GM23338 (cell line): ENCODE data around the gene GPR142. TPM values are rescaled to one million over a fixed set of nuclear protein-coding genes. Genes with fewer than 3 reads are reported as not detected.

Experiments used
- ATAC-seq: fragments of 200-7000 bp; cut with Tn5 transposase; 3 replicates; pipeline ENCODE4 v1.9.1; 2020
- DNase-seq: peaks from one replicate; pipeline ENCODE4 v3.0.0-alpha.2; 2015; ENCODE audit warnings: low spot score
- H2AFZ ChIP-seq: fragments of 200-600 bp; sonication (generic); 2 replicates; pipeline ENCODE4 v1.8.0; 2016; ENCODE audit warnings: antibody characterized with exemption, mild to moderate bottlenecking, moderate library complexity
- H3F3A ChIP-seq: fragments of 200-600 bp; sonication (generic); replicated peaks from 2 replicates; pipeline ENCODE4 v1.8.0; 2017; ENCODE audit warnings: antibody characterized with exemption, mixed run types, low read depth
- H3K27ac ChIP-seq: fragments of 200-600 bp; sonication (generic); 2 replicates; pipeline ENCODE4 v1.6.1; 2016; ENCODE audit warnings: low read depth
- H3K27me3 ChIP-seq: fragments of 200-600 bp; sonication (generic); 2 replicates; pipeline ENCODE4 v1.8.0; 2016; ENCODE audit warnings: mild to moderate bottlenecking, mixed run types, moderate library complexity; ENCODE audit not compliant: insufficient read depth
- H3K36me3 ChIP-seq: fragments of 200-600 bp; sonication (generic); 2 replicates; pipeline ENCODE4 v1.8.0; 2016; ENCODE audit warnings: mild to moderate bottlenecking; ENCODE audit not compliant: insufficient read depth
- H3K4me1 ChIP-seq: fragments of 200-600 bp; sonication (generic); 2 replicates; pipeline ENCODE4 v1.8.0; 2016; ENCODE audit warnings: mild to moderate bottlenecking, moderate library complexity; ENCODE audit not compliant: insufficient read depth
- H3K4me2 ChIP-seq: fragments of 200-600 bp; sonication (generic); 2 replicates; pipeline ENCODE4 v1.7.1; 2017; ENCODE audit warnings: mixed run types
- H3K4me3 ChIP-seq: fragments of 200-600 bp; sonication (generic); 2 replicates; pipeline ENCODE4 v1.6.1; 2016; ENCODE audit warnings: mixed run types
- H3K79me2 ChIP-seq: fragments of 200-600 bp; sonication (generic); replicated peaks from 2 replicates; pipeline ENCODE4 v1.8.0; 2017; ENCODE audit warnings: mild to moderate bottlenecking; ENCODE audit not compliant: insufficient read depth
- H3K9me2 ChIP-seq: fragments of 200-600 bp; sonication (generic); 2 replicates; pipeline ENCODE4 v1.8.0; 2017; ENCODE audit not compliant: insufficient read depth
- H4K20me1 ChIP-seq: fragments of 200-600 bp; sonication (generic); replicated peaks from 2 replicates; pipeline ENCODE4 v1.8.0; 2017; ENCODE audit warnings: mild to moderate bottlenecking; ENCODE audit not compliant: insufficient read depth
- H3K27ac Mint-ChIP-seq: 2 replicates; pipeline ENCODE4 v1.8.0; 2020; ENCODE audit warnings: inconsistent platforms, mild to moderate bottlenecking, moderate library complexity, mixed read lengths
- H3K27me3 Mint-ChIP-seq: 3 replicates; pipeline ENCODE4 v1.8.0; 2022; ENCODE audit warnings: low read depth, mild to moderate bottlenecking, moderate library complexity, mixed read lengths, inconsistent platforms; ENCODE audit not compliant: insufficient read depth, poor library complexity
- H3K36me3 Mint-ChIP-seq: 3 replicates; pipeline ENCODE4 v1.8.0; 2021; ENCODE audit warnings: low read depth, mild to moderate bottlenecking, inconsistent platforms, moderate library complexity, mixed read lengths
- H3K4me1 Mint-ChIP-seq: 3 replicates; pipeline ENCODE4 v1.8.0; 2020; ENCODE audit warnings: mild to moderate bottlenecking, inconsistent platforms, mixed read lengths
- H3K4me3 Mint-ChIP-seq: 3 replicates; pipeline ENCODE4 v1.8.0; 2021; ENCODE audit warnings: moderate library complexity, mild to moderate bottlenecking, inconsistent platforms, mixed read lengths
- H3K9me3 Mint-ChIP-seq: 3 replicates; pipeline ENCODE4 v1.8.0; 2020; ENCODE audit warnings: moderate library complexity, mild to moderate bottlenecking, inconsistent platforms, mixed read lengths
- CREB1 ChIP-seq: fragments of 250-450 bp; sonication (Bioruptor Pico); IDR thresholded peaks from 2 replicates; pipeline ENCODE4 v1.5.0; 2020; ENCODE audit warnings: low read depth, mild to moderate bottlenecking, moderate library complexity
- ETS1 ChIP-seq: IDR thresholded peaks from 2 replicates; pipeline ENCODE4 v1.6.1; 2016; ENCODE audit warnings: antibody characterized with exemption
- EZH2 ChIP-seq: fragments of 200-600 bp; sonication (generic); IDR thresholded peaks from one replicate; pipeline ENCODE4 v1.8.0; 2017; ENCODE audit warnings: antibody characterized with exemption, mild to moderate bottlenecking, low read depth; ENCODE audit not compliant: unreplicated experiment
- EZH2phosphoT487 ChIP-seq: fragments of 200-600 bp; sonication (generic); IDR thresholded peaks from one replicate; pipeline ENCODE4 v1.8.1; 2018; ENCODE audit warnings: antibody characterized with exemption; ENCODE audit not compliant: unreplicated experiment
- JUNB ChIP-seq: IDR thresholded peaks from one replicate; pipeline ENCODE4 v1.6.1; 2016; ENCODE audit warnings: antibody characterized with exemption; ENCODE audit not compliant: unreplicated experiment
- NANOG ChIP-seq: IDR thresholded peaks from 2 replicates; pipeline ENCODE4 v1.6.1; 2016; ENCODE audit warnings: antibody characterized with exemption, borderline replicate concordance
- POLR2AphosphoS5 ChIP-seq: IDR thresholded peaks from 2 replicates; pipeline ENCODE4 v1.6.1; 2016; ENCODE audit warnings: antibody characterized with exemption, low read depth
- STAT1 ChIP-seq: IDR thresholded peaks from one replicate; pipeline ENCODE4 v1.6.1; 2016; ENCODE audit warnings: antibody characterized with exemption; ENCODE audit not compliant: unreplicated experiment
- ZNF114 ChIP-seq: fragments of 250-450 bp; sonication (Bioruptor Pico); IDR thresholded peaks from 2 replicates; pipeline ENCODE4 v1.5.0; 2020; ENCODE audit warnings: mild to moderate bottlenecking, moderate library complexity
- ZNF331 ChIP-seq: fragments of 250-450 bp; sonication (Bioruptor Pico); IDR thresholded peaks from 2 replicates; pipeline ENCODE4 v1.5.0; 2020; ENCODE audit warnings: low read depth, mild to moderate bottlenecking, moderate library complexity
- polyA plus RNA-seq: library from polyadenylated mRNA; unstranded; fragments of >200 nt; fragmentation: Nextera tagmentation; extraction: Ambion mirVana; gene quantifications from 2 replicates; pipeline ENCODE4 v1.2.1, GENCODE V29; 2016
- total RNA-seq: library from RNA; depleted of rRNA; stranded (reverse); fragments of >200 nt; shearing (Covaris generic); gene quantifications from 2 replicates; pipeline ENCODE4 v1.2.3, GENCODE V29; 2014
- TF ChIP-seq, protein P1 (sequence below): fragments of 250-450 bp; sonication (Bioruptor Pico); IDR thresholded peaks from 2 replicates; pipeline ENCODE4 v1.5.0; 2020; ENCODE audit warnings: mild to moderate bottlenecking, moderate library complexity
- TF ChIP-seq, protein P2 (sequence below), 2 experiments: fragments of 200-600 bp in 1 of 2; sonication (generic) in 1 of 2; conservative IDR thresholded peaks; 2 replicates each; pipeline versions ENCODE4 v1.5.1 to v1.6.1; 2016 to 2017; ENCODE audit warnings: antibody characterized with exemption in 2 of 2, low read depth in 2 of 2, mild to moderate bottlenecking in 2 of 2, moderate library complexity in 1 of 2
- TF ChIP-seq, protein P3 (sequence below): IDR thresholded peaks from one replicate; pipeline ENCODE4 v1.6.1; 2018; ENCODE audit warnings: antibody characterized with exemption; ENCODE audit not compliant: unreplicated experiment

Gene GPR142
- total and polyA plus RNA-seq, 2 experiments from 2014 or later = not detected

DNA sequence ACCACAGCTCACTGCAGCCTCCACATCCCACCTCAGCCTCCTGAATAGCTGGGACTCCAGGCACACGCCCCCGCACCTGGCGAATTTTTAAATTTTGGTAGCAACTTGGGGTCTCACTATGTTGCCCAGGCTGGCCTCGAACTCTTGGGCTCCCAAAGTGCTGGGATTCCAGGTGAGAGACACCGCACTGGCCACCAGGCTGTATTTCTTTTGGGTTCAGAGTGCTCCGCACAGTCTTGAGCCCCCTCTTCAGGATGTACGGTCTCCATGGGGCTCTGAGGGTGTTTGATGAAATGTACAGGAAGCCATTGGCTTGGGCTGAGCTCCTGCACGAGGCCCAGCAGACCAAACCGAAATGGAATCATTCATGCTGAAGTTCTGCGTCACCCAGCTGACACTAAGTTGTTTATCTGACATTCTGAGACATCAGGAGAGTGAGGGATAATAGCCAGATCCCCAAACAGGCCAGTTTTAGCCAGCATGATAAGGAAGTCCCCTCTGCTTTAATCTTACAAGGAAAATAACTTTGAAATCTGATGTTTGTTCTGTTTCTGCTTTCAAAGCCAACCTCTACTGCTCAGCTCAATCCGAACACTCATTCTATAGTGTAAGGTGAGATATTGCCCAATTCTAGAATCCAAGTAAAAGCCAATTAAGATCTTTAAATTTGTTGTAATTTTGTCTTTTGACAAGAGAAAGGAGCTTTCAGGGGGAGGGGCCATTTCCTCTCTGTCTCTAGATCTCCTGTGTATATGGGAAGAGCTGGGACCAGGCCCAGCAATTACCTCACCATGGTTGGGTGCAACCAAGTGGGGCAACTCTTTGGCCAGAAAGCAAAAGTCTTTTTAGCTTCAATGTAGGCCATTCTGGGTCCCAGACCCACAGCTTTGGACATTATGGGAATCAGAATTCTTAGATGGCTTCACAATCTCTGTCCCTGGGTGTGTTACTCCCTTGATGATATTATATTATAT is 23.7 kb downstream of the GPR142 start:
- H3K27ac ChIP-seq = no peak overlapping the region
- H4K20me1 ChIP-seq = no peaks in the 10 kb centered on the region
- DNase-seq = no peak
- H3F3A ChIP-seq = 0 out of 2 replicates have a peak, but pooled peaks cover 3% of the 10 kb centered on the region
- no peaks in the 10 kb centered on the region for H3K36me3 Mint-ChIP-seq
- ATAC-seq = no peak
- H3K27me3 ChIP-seq = no peaks in the 10 kb centered on the region
- H3K27me3 Mint-ChIP-seq = peaks cover 12% of the 10 kb centered on the region
- no peak overlapping the region for H3K4me2 ChIP-seq
- TF ChIP-seq POLR2AphosphoS5 (no peak), JUNB (no peak), ZNF114 (CRISPR knock-in tag) (no peak), EZH2 (no peak), ZNF331 (CRISPR knock-in tag) (no peak), STAT1 (no peak), CREB1 (CRISPR knock-in tag) (no peak), ETS1 (no peak), EZH2phosphoT487 (no peak), NANOG (no peak)
- TF ChIP-seq, protein P1, sequence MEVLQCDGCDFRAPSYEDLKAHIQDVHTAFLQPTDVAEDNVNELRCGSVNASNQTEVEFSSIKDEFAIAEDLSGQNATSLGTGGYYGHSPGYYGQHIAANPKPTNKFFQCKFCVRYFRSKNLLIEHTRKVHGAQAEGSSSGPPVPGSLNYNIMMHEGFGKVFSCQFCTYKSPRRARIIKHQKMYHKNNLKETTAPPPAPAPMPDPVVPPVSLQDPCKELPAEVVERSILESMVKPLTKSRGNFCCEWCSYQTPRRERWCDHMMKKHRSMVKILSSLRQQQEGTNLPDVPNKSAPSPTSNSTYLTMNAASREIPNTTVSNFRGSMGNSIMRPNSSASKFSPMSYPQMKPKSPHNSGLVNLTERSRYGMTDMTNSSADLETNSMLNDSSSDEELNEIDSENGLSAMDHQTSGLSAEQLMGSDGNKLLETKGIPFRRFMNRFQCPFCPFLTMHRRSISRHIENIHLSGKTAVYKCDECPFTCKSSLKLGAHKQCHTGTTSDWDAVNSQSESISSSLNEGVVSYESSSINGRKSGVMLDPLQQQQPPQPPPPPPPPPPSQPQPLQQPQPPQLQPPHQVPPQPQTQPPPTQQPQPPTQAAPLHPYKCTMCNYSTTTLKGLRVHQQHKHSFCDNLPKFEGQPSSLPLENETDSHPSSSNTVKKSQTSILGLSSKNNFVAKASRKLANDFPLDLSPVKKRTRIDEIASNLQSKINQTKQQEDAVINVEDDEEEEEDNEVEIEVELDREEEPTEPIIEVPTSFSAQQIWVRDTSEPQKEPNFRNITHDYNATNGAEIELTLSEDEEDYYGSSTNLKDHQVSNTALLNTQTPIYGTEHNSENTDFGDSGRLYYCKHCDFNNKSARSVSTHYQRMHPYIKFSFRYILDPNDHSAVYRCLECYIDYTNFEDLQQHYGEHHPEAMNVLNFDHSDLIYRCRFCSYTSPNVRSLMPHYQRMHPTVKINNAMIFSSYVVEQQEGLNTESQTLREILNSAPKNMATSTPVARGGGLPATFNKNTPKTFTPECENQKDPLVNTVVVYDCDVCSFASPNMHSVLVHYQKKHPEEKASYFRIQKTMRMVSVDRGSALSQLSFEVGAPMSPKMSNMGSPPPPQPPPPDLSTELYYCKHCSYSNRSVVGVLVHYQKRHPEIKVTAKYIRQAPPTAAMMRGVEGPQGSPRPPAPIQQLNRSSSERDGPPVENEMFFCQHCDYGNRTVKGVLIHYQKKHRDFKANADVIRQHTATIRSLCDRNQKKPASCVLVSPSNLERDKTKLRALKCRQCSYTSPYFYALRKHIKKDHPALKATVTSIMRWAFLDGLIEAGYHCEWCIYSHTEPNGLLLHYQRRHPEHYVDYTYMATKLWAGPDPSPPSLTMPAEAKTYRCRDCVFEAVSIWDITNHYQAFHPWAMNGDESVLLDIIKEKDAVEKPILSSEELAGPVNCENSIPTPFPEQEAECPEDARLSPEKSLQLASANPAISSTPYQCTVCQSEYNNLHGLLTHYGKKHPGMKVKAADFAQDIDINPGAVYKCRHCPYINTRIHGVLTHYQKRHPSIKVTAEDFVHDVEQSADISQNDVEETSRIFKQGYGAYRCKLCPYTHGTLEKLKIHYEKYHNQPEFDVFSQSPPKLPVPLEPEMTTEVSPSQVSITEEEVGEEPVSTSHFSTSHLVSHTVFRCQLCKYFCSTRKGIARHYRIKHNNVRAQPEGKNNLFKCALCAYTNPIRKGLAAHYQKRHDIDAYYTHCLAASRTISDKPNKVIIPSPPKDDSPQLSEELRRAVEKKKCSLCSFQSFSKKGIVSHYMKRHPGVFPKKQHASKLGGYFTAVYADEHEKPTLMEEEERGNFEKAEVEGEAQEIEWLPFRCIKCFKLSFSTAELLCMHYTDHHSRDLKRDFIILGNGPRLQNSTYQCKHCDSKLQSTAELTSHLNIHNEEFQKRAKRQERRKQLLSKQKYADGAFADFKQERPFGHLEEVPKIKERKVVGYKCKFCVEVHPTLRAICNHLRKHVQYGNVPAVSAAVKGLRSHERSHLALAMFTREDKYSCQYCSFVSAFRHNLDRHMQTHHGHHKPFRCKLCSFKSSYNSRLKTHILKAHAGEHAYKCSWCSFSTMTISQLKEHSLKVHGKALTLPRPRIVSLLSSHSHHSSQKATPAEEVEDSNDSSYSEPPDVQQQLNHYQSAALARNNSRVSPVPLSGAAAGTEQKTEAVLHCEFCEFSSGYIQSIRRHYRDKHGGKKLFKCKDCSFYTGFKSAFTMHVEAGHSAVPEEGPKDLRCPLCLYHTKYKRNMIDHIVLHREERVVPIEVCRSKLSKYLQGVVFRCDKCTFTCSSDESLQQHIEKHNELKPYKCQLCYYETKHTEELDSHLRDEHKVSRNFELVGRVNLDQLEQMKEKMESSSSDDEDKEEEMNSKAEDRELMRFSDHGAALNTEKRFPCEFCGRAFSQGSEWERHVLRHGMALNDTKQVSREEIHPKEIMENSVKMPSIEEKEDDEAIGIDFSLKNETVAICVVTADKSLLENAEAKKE (CRISPR knock-in tag) = no peak
- TF ChIP-seq, protein P2, sequence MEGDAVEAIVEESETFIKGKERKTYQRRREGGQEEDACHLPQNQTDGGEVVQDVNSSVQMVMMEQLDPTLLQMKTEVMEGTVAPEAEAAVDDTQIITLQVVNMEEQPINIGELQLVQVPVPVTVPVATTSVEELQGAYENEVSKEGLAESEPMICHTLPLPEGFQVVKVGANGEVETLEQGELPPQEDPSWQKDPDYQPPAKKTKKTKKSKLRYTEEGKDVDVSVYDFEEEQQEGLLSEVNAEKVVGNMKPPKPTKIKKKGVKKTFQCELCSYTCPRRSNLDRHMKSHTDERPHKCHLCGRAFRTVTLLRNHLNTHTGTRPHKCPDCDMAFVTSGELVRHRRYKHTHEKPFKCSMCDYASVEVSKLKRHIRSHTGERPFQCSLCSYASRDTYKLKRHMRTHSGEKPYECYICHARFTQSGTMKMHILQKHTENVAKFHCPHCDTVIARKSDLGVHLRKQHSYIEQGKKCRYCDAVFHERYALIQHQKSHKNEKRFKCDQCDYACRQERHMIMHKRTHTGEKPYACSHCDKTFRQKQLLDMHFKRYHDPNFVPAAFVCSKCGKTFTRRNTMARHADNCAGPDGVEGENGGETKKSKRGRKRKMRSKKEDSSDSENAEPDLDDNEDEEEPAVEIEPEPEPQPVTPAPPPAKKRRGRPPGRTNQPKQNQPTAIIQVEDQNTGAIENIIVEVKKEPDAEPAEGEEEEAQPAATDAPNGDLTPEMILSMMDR (conservative IDR thresholded peaks at IDR 0.05; ENCODE audit: low read depth in 2 of 2) = no peak
- TF ChIP-seq, protein P3, sequence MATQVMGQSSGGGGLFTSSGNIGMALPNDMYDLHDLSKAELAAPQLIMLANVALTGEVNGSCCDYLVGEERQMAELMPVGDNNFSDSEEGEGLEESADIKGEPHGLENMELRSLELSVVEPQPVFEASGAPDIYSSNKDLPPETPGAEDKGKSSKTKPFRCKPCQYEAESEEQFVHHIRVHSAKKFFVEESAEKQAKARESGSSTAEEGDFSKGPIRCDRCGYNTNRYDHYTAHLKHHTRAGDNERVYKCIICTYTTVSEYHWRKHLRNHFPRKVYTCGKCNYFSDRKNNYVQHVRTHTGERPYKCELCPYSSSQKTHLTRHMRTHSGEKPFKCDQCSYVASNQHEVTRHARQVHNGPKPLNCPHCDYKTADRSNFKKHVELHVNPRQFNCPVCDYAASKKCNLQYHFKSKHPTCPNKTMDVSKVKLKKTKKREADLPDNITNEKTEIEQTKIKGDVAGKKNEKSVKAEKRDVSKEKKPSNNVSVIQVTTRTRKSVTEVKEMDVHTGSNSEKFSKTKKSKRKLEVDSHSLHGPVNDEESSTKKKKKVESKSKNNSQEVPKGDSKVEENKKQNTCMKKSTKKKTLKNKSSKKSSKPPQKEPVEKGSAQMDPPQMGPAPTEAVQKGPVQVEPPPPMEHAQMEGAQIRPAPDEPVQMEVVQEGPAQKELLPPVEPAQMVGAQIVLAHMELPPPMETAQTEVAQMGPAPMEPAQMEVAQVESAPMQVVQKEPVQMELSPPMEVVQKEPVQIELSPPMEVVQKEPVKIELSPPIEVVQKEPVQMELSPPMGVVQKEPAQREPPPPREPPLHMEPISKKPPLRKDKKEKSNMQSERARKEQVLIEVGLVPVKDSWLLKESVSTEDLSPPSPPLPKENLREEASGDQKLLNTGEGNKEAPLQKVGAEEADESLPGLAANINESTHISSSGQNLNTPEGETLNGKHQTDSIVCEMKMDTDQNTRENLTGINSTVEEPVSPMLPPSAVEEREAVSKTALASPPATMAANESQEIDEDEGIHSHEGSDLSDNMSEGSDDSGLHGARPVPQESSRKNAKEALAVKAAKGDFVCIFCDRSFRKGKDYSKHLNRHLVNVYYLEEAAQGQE = no peak
- peaks cover 4% of the 10 kb centered on the region; the same call in 2 of the 3 replicates for H3K9me3 Mint-ChIP-seq
- H3K9me2 ChIP-seq = no peaks in the 10 kb centered on the region
- no peaks in the 10 kb centered on the region for H3K79me2 ChIP-seq
- H3K4me1 ChIP-seq = peaks cover 17% of the 10 kb centered on the region
- H3K36me3 ChIP-seq = no peaks in the 10 kb centered on the region
- H3K4me3 ChIP-seq = no peak overlapping the region
- no peak overlapping the region for H3K4me3 Mint-ChIP-seq
- H2AFZ ChIP-seq = no peak overlapping the region
- peaks cover 42% of the 10 kb centered on the region for H3K4me1 Mint-ChIP-seq
- H3K27ac Mint-ChIP-seq = no peak overlapping the region
